Body of pancreas (tissue), 4 donors: Measurements from ENCODE around the gene ARL5C.

ENCODE experiments used
- CTCF ChIP-seq, 7 experiments: fragments of 450-650 bp in 4 of 7; fragments of 200-600 bp in 3 of 7; sonication (generic) in 3 of 7; IDR thresholded peaks; one replicate each; pipeline ENCODE4 v1.5.1; 2016 to 2019; ENCODE audit warnings: antibody characterized with exemption in 7 of 7
- POLR2A ChIP-seq, 3 donors: fragments of 450-650 bp; IDR thresholded peaks; one replicate each; pipeline ENCODE4 v1.6.1; 2016; ENCODE audit warnings: antibody characterized with exemption in 3 of 3, mild to moderate bottlenecking in 2 of 3

- TF ChIP-seq CTCF (IDR thresholded peaks at IDR 0.05) (no peak), POLR2A (IDR thresholded peaks at IDR 0.05) (peak; percentile 46 to 85 (median 84))
These were observed 34.3 kb upstream of the ARL5C start, which contains the start of gene RPL19 for GRCh38 chr17:39200070-39200879.
